Measurements from ENCODE around the gene FAM47B.

The FAM47B gene

DNA sequence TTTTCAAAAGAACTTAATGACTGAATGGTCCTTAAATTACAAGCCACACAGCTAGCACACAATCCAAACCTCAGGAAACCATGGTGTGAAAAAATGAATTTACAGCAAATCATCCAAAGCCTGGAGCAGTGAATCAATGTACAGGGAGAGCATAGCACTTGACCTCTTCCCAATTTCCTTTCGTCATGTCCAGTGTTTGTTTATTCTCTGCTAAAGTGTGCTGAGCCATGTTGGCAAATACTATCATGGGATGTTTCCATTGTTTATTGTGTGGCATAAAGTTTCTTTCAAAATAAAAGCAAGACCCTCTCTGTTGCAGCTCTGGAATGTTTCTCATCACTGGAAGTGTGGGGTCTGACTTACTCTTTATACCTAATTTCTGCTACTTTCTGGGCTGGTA is 25.4 kb upstream of the FAM47B start:
- H3K4me3 ChIP-seq (replicated peaks; ENCODE audit: low read depth, low read length): no peak overlapping the region
- TF ChIP-seq, protein P1, sequence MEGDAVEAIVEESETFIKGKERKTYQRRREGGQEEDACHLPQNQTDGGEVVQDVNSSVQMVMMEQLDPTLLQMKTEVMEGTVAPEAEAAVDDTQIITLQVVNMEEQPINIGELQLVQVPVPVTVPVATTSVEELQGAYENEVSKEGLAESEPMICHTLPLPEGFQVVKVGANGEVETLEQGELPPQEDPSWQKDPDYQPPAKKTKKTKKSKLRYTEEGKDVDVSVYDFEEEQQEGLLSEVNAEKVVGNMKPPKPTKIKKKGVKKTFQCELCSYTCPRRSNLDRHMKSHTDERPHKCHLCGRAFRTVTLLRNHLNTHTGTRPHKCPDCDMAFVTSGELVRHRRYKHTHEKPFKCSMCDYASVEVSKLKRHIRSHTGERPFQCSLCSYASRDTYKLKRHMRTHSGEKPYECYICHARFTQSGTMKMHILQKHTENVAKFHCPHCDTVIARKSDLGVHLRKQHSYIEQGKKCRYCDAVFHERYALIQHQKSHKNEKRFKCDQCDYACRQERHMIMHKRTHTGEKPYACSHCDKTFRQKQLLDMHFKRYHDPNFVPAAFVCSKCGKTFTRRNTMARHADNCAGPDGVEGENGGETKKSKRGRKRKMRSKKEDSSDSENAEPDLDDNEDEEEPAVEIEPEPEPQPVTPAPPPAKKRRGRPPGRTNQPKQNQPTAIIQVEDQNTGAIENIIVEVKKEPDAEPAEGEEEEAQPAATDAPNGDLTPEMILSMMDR (IDR thresholded peaks at IDR 0.05; ENCODE audit: low read length, missing control alignments): no peak
- no peak for DNase-seq (ENCODE audit: low read depth)

DNA sequence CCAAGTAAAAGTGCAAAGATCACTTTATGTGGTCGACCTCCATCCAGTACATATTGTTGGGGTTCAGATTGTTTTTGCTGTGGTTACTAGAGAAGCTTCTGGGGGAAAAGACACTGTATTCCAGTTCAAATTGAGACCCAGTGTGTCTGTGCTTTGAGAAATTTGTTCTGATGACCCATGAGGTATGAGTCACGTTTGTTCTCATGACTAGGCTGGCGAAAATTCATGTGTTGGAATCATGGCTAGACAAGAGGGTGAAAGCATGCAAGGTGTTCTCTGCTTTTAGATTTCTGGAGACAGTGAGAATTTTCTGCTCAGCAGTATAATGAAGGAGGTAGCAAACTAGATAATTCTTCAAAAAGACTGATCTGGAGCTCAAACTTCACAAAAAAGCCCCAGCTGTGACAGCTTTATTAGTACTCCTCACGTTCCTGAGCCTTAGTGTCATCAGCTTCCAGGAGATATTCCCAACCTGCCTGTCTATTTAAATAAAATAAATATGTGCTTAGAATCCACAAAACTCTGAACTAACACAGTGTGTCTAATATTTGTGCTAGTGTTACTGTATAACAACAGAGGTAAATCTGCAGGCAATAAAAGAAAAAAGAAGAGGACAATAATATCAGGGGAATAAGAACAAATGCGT is 24.4 kb upstream of the FAM47B start:
- H3K4me3 ChIP-seq (replicated peaks; ENCODE audit: low read depth, low read length): no peak overlapping the region
- peak; percentile 45 for DNase-seq (ENCODE audit: low read depth)
- TF ChIP-seq, protein P1 (IDR thresholded peaks at IDR 0.05; ENCODE audit: low read length, missing control alignments): no peak

DNA sequence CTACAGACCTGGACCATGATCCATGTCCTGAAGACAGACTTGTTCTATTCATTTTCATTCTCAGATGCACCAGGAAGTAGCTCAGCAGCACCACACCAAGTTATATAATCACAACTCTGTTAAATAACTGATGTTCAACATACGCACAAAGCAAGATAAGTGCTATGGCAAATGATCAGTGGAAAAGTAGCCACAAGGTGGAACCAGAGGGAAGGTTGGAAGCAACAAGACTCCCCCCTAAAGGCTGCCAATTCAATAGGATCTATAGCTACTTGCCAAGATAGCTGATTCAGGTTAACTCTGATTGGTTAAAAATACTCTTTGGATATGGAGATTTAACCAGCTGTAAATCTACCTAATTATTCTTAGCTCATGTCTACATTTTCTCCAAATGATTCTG is 23.7 kb upstream of the FAM47B start:
- H3K4me3 ChIP-seq (replicated peaks; ENCODE audit: low read depth, low read length): no peak overlapping the region
- peak; percentile 71 for DNase-seq (ENCODE audit: low read depth)
- TF ChIP-seq, protein P1 (IDR thresholded peaks at IDR 0.05; ENCODE audit: low read length, missing control alignments): peak; percentile 59

DNA sequence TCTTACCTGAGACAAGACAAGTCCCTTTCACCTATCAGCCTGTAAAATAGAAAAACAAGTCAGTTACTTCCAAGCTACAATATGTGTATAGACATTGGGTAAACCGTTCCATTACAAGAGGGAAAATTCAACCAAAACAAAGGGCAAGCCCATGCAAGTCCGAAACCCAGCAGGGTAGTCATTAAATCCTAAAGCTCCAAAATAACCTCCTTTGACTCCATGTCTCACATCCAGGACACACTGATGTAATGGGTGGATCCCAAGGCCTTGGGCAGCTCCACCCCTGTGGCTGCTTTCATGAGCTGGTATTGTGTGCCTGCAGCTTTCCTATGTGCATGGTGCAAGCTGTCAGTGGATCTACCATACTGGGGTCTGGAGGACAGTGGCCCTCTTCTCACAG is 14.7 kb upstream of the FAM47B start:
- no peak for DNase-seq (ENCODE audit: low read depth)
- H3K4me3 ChIP-seq (replicated peaks; ENCODE audit: low read depth, low read length): no peak overlapping the region
- TF ChIP-seq, protein P1 (IDR thresholded peaks at IDR 0.05; ENCODE audit: low read length, missing control alignments): no peak

DNA sequence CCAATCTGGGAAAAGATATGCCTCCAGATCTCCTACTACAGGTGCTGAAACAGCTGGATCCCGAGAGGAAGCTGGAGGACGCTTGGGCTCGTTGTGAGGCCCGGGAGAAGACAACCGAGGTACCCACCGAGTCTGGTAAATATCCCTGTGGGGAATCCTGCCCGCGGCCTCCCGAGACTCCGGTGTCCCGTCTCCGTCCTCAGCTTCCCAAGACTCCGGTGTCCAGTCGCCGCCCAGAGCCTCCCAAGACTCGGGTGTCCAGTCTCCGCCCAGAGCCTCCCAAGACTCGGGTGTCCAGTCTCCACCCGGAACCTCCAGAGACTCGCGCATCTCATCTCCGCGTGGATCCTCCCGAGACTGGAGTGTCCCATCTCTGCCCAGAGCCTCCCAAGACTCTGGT is 639 bp downstream of the FAM47B start:
- TF ChIP-seq, protein P1 (IDR thresholded peaks at IDR 0.05; ENCODE audit: low read length, missing control alignments): no peak
- H3K4me3 ChIP-seq (replicated peaks; ENCODE audit: low read depth, low read length): no peak overlapping the region
- no peak for DNase-seq (ENCODE audit: low read depth)

DNA sequence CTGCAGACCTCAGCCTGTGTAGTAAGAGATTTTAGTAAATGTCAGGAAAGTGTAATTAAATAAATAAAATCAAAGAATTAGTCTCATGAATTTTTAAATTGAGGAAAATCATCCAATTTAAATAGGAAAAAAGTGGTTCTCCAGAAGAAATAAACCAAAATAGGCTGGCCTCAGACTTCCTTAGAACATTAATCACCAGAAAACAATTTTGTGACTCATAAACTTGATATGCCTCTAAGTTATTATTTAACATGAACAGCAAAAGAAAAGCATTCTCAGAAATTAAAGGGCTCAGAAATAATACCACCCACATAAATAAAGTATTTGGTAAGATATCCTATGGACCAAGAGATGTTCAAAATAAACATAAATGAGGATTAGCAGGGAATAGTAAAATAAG is 14.3 kb downstream of the FAM47B start:
- TF ChIP-seq, protein P1 (IDR thresholded peaks at IDR 0.05; ENCODE audit: low read length, missing control alignments): no peak
- H3K4me3 ChIP-seq (replicated peaks; ENCODE audit: low read depth, low read length): no peak overlapping the region
- peak; percentile 49 for DNase-seq (ENCODE audit: low read depth)

DNA sequence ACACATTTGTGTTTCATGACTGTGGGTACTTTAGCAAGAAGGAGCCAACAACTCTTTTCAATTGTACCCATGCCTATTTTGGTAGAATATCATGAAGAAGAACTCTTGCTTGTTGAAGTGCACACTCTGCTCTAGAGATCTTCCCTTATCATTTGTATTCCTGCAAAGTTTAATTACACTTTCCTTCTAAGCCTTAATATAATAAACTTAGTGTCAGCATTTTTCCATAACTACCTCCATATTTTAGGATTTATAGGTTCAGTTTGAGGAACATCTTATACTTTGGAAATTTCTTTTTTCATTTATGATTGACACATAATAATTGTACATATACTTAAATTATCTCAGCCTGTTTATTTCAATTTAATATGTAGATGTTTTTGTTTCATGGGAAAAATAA is 19.1 kb downstream of the FAM47B start:
- TF ChIP-seq, protein P1 (IDR thresholded peaks at IDR 0.05; ENCODE audit: low read length, missing control alignments): no peak
- DNase-seq (ENCODE audit: low read depth): no peak
- H3K4me3 ChIP-seq (replicated peaks; ENCODE audit: low read depth, low read length): no peak overlapping the region

Data from fibroblast of pulmonary artery (primary cell).